Activated naive CD8-positive, alpha-beta T cell (primary cell): ENCODE measurements around the gene PLEKHA6.

ENCODE experiments used
- H3K27ac Mint-ChIP-seq: one replicate; pipeline ENCODE4 v1.8.0; 2021; ENCODE audit warnings: mixed read lengths
- H3K27me3 Mint-ChIP-seq: one replicate; pipeline ENCODE4 v1.8.0; 2021; ENCODE audit warnings: mixed read lengths
- H3K36me3 Mint-ChIP-seq: one replicate; pipeline ENCODE4 v1.8.0; 2021; ENCODE audit warnings: mixed read lengths
- H3K4me1 Mint-ChIP-seq: one replicate; pipeline ENCODE4 v1.8.0; 2021; ENCODE audit warnings: low read depth, mixed read lengths
- H3K4me3 Mint-ChIP-seq: one replicate; pipeline ENCODE4 v1.8.0; 2021; ENCODE audit warnings: mild to moderate bottlenecking, mixed read lengths
- H3K9me3 Mint-ChIP-seq: one replicate; pipeline ENCODE4 v1.8.0; 2021; ENCODE audit warnings: low read depth, mixed read lengths

PLEKHA6 gene

GRCh38 chr1:204219971-204220616, 139.6 kb downstream of the PLEKHA6 start:
- no peak overlapping the region for H3K4me3 Mint-ChIP-seq
- H3K27me3 Mint-ChIP-seq, result no peaks in the 10 kb centered on the region
- no peaks in the 10 kb centered on the region for H3K9me3 Mint-ChIP-seq
- H3K36me3 Mint-ChIP-seq, result no peaks in the 10 kb centered on the region
- peaks cover 11% of the 10 kb centered on the region for H3K4me1 Mint-ChIP-seq
- no peak overlapping the region for H3K27ac Mint-ChIP-seq

GRCh38 chr1:204218552-204218951, 141.2 kb downstream of the PLEKHA6 start:
- H3K4me3 Mint-ChIP-seq, result no peak overlapping the region
- H3K4me1 Mint-ChIP-seq, result peaks cover 17% of the 10 kb centered on the region
- no peaks in the 10 kb centered on the region for H3K9me3 Mint-ChIP-seq
- no peaks in the 10 kb centered on the region for H3K36me3 Mint-ChIP-seq
- H3K27ac Mint-ChIP-seq, result no peak overlapping the region
- H3K27me3 Mint-ChIP-seq, result no peaks in the 10 kb centered on the region

GRCh38 chr1:204217648-204218000, 142.1 kb downstream of the PLEKHA6 start:
- H3K4me3 Mint-ChIP-seq, result no peak overlapping the region
- no peak overlapping the region for H3K27ac Mint-ChIP-seq
- no peaks in the 10 kb centered on the region for H3K36me3 Mint-ChIP-seq
- H3K9me3 Mint-ChIP-seq, result no peaks in the 10 kb centered on the region
- no peaks in the 10 kb centered on the region for H3K27me3 Mint-ChIP-seq
- peaks cover 17% of the 10 kb centered on the region for H3K4me1 Mint-ChIP-seq

- Mint-ChIP-seq H3K4me3 (no peak overlapping the region), H3K4me1 (peaks cover 17% of the 10 kb centered on the region), H3K27me3 (no peaks in the 10 kb centered on the region), H3K36me3 (no peaks in the 10 kb centered on the region), H3K27ac (no peak overlapping the region), H3K9me3 (no peaks in the 10 kb centered on the region)
Measured at GRCh38 chr1:204216880-204217647, 142.7 kb downstream of the PLEKHA6 start.

GRCh38 chr1:204216236-204216635, 143.5 kb downstream of the PLEKHA6 start:
- H3K36me3 Mint-ChIP-seq, result no peaks in the 10 kb centered on the region
- H3K4me1 Mint-ChIP-seq, result peaks cover 17% of the 10 kb centered on the region
- no peaks in the 10 kb centered on the region for H3K27me3 Mint-ChIP-seq
- no peaks in the 10 kb centered on the region for H3K9me3 Mint-ChIP-seq
- no peak overlapping the region for H3K27ac Mint-ChIP-seq
- no peak overlapping the region for H3K4me3 Mint-ChIP-seq

- Mint-ChIP-seq H3K36me3 (no peaks in the 10 kb centered on the region), H3K27me3 (no peaks in the 10 kb centered on the region), H3K27ac (no peak within 1 kb of the TSS), H3K4me1 (peaks cover 16% of the 10 kb centered on the region), H3K9me3 (no peaks in the 10 kb centered on the region), H3K4me3 (no peak within 1 kb of the TSS)
Measured at GRCh38 chr1:204213668-204214662, 145.8 kb downstream of the PLEKHA6 start, which contains the start of gene GOLT1A. Gene GOLT1A (minus strand): TSS chr1:204213988. CDS start chr1:204213906, 82 bp downstream.

GRCh38 chr1:204212715-204213114, 147.0 kb downstream of the PLEKHA6 start:
- Mint-ChIP-seq H3K27me3 (no peaks in the 10 kb centered on the region), H3K4me1 (peaks cover 6% of the 10 kb centered on the region), H3K27ac (no peak overlapping the region), H3K36me3 (no peaks in the 10 kb centered on the region), H3K9me3 (no peaks in the 10 kb centered on the region), H3K4me3 (no peak overlapping the region)

GRCh38 chr1:204211046-204211445, 148.7 kb downstream of the PLEKHA6 start:
- Mint-ChIP-seq H3K27ac (no peak overlapping the region), H3K27me3 (peaks cover 2% of the 10 kb centered on the region), H3K9me3 (no peaks in the 10 kb centered on the region), H3K4me1 (peaks cover 10% of the 10 kb centered on the region), H3K36me3 (no peaks in the 10 kb centered on the region), H3K4me3 (no peak overlapping the region)

GRCh38 chr1:204207136-204207616, 152.6 kb downstream of the PLEKHA6 start:
- Mint-ChIP-seq H3K27ac (no peak overlapping the region), H3K36me3 (no peaks in the 10 kb centered on the region), H3K9me3 (no peaks in the 10 kb centered on the region), H3K4me1 (peaks cover 13% of the 10 kb centered on the region), H3K27me3 (peaks cover 5% of the 10 kb centered on the region), H3K4me3 (no peak overlapping the region)

- Mint-ChIP-seq H3K4me3 (no peak overlapping the region), H3K27ac (no peak overlapping the region), H3K4me1 (peaks cover 13% of the 10 kb centered on the region)
Measured at GRCh38 chr1:204206121-204206520, 153.6 kb downstream of the PLEKHA6 start.

GRCh38 chr1:204205486-204205885, 154.2 kb downstream of the PLEKHA6 start:
- Mint-ChIP-seq H3K27me3 (peaks cover 5% of the 10 kb centered on the region), H3K9me3 (no peaks in the 10 kb centered on the region), H3K36me3 (no peaks in the 10 kb centered on the region), H3K4me3 (no peak overlapping the region), H3K27ac (no peak overlapping the region), H3K4me1 (peaks cover 13% of the 10 kb centered on the region)

More at GRCh38 chr1:204206121-204206520, 153.6 kb downstream of the PLEKHA6 start:
- Mint-ChIP-seq H3K9me3 (no peaks in the 10 kb centered on the region), H3K36me3 (no peaks in the 10 kb centered on the region), H3K27me3 (peaks cover 5% of the 10 kb centered on the region)

GRCh38 chr1:204204944-204205343, 154.8 kb downstream of the PLEKHA6 start:
- Mint-ChIP-seq H3K27ac (no peak overlapping the region), H3K9me3 (no peaks in the 10 kb centered on the region), H3K36me3 (no peaks in the 10 kb centered on the region), H3K4me3 (no peak overlapping the region), H3K27me3 (peaks cover 5% of the 10 kb centered on the region), H3K4me1 (peaks cover 13% of the 10 kb centered on the region)

- no peaks in the 10 kb centered on the region for H3K36me3 Mint-ChIP-seq
- H3K27ac Mint-ChIP-seq, result no peak overlapping the region
- H3K4me1 Mint-ChIP-seq, result peaks cover 13% of the 10 kb centered on the region
- H3K27me3 Mint-ChIP-seq, result peaks cover 5% of the 10 kb centered on the region
- no peak overlapping the region for H3K4me3 Mint-ChIP-seq
- H3K9me3 Mint-ChIP-seq, result no peaks in the 10 kb centered on the region
Measured at GRCh38 chr1:204203206-204203767, 156.4 kb downstream of the PLEKHA6 start.

- Mint-ChIP-seq H3K36me3 (no peaks in the 10 kb centered on the region), H3K27ac (no peak overlapping the region), H3K4me1 (peaks cover 13% of the 10 kb centered on the region), H3K9me3 (no peaks in the 10 kb centered on the region), H3K4me3 (no peak overlapping the region), H3K27me3 (peaks cover 5% of the 10 kb centered on the region)
Measured at GRCh38 chr1:204202481-204202880, 157.2 kb downstream of the PLEKHA6 start.
